GM23338 (cell line): ENCODE results near the gene IL17REL. TPM values are rescaled to one million over a fixed set of nuclear protein-coding genes. Genes with fewer than 3 reads are reported as not detected.
A peak's percentile ranks its signal among the peaks of the same experiment; 100 is the strongest.
"Not testable (repeated sequence)": the region's sequence is repeated elsewhere in the genome, so short reads cannot be mapped to it uniquely, and the experiment has no call there.

Experiments used
- ATAC-seq: fragments of 200-7000 bp; cut with Tn5 transposase; 3 replicates; pipeline ENCODE4 v1.9.1; 2020
- DNase-seq: peaks from one replicate; pipeline ENCODE4 v3.0.0-alpha.2; 2015; ENCODE audit warnings: low spot score
- H2AFZ ChIP-seq: fragments of 200-600 bp; sonication (generic); 2 replicates; pipeline ENCODE4 v1.8.0; 2016; ENCODE audit warnings: antibody characterized with exemption, mild to moderate bottlenecking, moderate library complexity
- H3F3A ChIP-seq: fragments of 200-600 bp; sonication (generic); replicated peaks from 2 replicates; pipeline ENCODE4 v1.8.0; 2017; ENCODE audit warnings: antibody characterized with exemption, mixed run types, low read depth
- H3K27ac ChIP-seq: fragments of 200-600 bp; sonication (generic); 2 replicates; pipeline ENCODE4 v1.6.1; 2016; ENCODE audit warnings: low read depth
- H3K27me3 ChIP-seq: fragments of 200-600 bp; sonication (generic); 2 replicates; pipeline ENCODE4 v1.8.0; 2016; ENCODE audit warnings: mild to moderate bottlenecking, mixed run types, moderate library complexity; ENCODE audit not compliant: insufficient read depth
- H3K36me3 ChIP-seq: fragments of 200-600 bp; sonication (generic); 2 replicates; pipeline ENCODE4 v1.8.0; 2016; ENCODE audit warnings: mild to moderate bottlenecking; ENCODE audit not compliant: insufficient read depth
- H3K4me1 ChIP-seq: fragments of 200-600 bp; sonication (generic); 2 replicates; pipeline ENCODE4 v1.8.0; 2016; ENCODE audit warnings: mild to moderate bottlenecking, moderate library complexity; ENCODE audit not compliant: insufficient read depth
- H3K4me2 ChIP-seq: fragments of 200-600 bp; sonication (generic); 2 replicates; pipeline ENCODE4 v1.7.1; 2017; ENCODE audit warnings: mixed run types
- H3K4me3 ChIP-seq: fragments of 200-600 bp; sonication (generic); 2 replicates; pipeline ENCODE4 v1.6.1; 2016; ENCODE audit warnings: mixed run types
- H3K79me2 ChIP-seq: fragments of 200-600 bp; sonication (generic); replicated peaks from 2 replicates; pipeline ENCODE4 v1.8.0; 2017; ENCODE audit warnings: mild to moderate bottlenecking; ENCODE audit not compliant: insufficient read depth
- H3K9me2 ChIP-seq: fragments of 200-600 bp; sonication (generic); 2 replicates; pipeline ENCODE4 v1.8.0; 2017; ENCODE audit not compliant: insufficient read depth
- H4K20me1 ChIP-seq: fragments of 200-600 bp; sonication (generic); replicated peaks from 2 replicates; pipeline ENCODE4 v1.8.0; 2017; ENCODE audit warnings: mild to moderate bottlenecking; ENCODE audit not compliant: insufficient read depth
- H3K27ac Mint-ChIP-seq: 2 replicates; pipeline ENCODE4 v1.8.0; 2020; ENCODE audit warnings: inconsistent platforms, mild to moderate bottlenecking, moderate library complexity, mixed read lengths
- H3K27me3 Mint-ChIP-seq: 3 replicates; pipeline ENCODE4 v1.8.0; 2022; ENCODE audit warnings: low read depth, mild to moderate bottlenecking, moderate library complexity, mixed read lengths, inconsistent platforms; ENCODE audit not compliant: insufficient read depth, poor library complexity
- H3K36me3 Mint-ChIP-seq: 3 replicates; pipeline ENCODE4 v1.8.0; 2021; ENCODE audit warnings: low read depth, mild to moderate bottlenecking, inconsistent platforms, moderate library complexity, mixed read lengths
- H3K4me1 Mint-ChIP-seq: 3 replicates; pipeline ENCODE4 v1.8.0; 2020; ENCODE audit warnings: mild to moderate bottlenecking, inconsistent platforms, mixed read lengths
- H3K4me3 Mint-ChIP-seq: 3 replicates; pipeline ENCODE4 v1.8.0; 2021; ENCODE audit warnings: moderate library complexity, mild to moderate bottlenecking, inconsistent platforms, mixed read lengths
- H3K9me3 Mint-ChIP-seq: 3 replicates; pipeline ENCODE4 v1.8.0; 2020; ENCODE audit warnings: moderate library complexity, mild to moderate bottlenecking, inconsistent platforms, mixed read lengths
- JUNB ChIP-seq: IDR thresholded peaks from one replicate; pipeline ENCODE4 v1.6.1; 2016; ENCODE audit warnings: antibody characterized with exemption; ENCODE audit not compliant: unreplicated experiment
- polyA plus RNA-seq: library from polyadenylated mRNA; unstranded; fragments of >200 nt; fragmentation: Nextera tagmentation; extraction: Ambion mirVana; gene quantifications from 2 replicates; pipeline ENCODE4 v1.2.1, GENCODE V29; 2016
- total RNA-seq: library from RNA; depleted of rRNA; stranded (reverse); fragments of >200 nt; shearing (Covaris generic); gene quantifications from 2 replicates; pipeline ENCODE4 v1.2.3, GENCODE V29; 2014
- TF ChIP-seq, protein P1 (sequence below): fragments of 250-450 bp; sonication (Bioruptor Pico); IDR thresholded peaks from 2 replicates; pipeline ENCODE4 v1.5.0; 2020; ENCODE audit warnings: mild to moderate bottlenecking, moderate library complexity
- TF ChIP-seq, protein P2 (sequence below): IDR thresholded peaks from one replicate; pipeline ENCODE4 v1.6.1; 2018; ENCODE audit warnings: antibody characterized with exemption; ENCODE audit not compliant: unreplicated experiment
- TF ChIP-seq, protein P3 (sequence below), 2 experiments: fragments of 200-600 bp in 1 of 2; sonication (generic) in 1 of 2; conservative IDR thresholded peaks; 2 replicates each; pipeline versions ENCODE4 v1.5.1 to v1.6.1; 2016 to 2017; ENCODE audit warnings: antibody characterized with exemption in 2 of 2, low read depth in 2 of 2, mild to moderate bottlenecking in 2 of 2, moderate library complexity in 1 of 2

The IL17REL gene
- total and polyA plus RNA-seq, 2 experiments from 2014 or later = 0.31 TPM; not detected in 1

DNA sequence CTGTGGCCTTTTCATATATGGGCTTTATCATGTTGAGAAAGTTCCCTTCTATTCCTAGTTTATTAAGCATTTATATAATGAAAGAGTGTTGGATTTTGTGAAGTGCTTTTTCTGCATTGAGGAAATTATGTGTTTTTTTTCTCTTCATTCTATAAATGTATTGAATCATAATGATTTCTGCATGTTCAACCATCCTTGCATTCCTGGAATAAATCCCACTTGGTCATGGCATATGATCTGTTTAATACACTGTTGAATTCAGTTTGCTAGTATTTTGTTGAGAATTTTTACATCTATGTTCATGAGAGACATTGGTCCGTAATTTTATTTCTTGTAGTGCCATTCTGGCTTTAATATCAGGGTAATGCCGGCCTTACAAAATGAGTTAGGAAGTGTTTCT is 26.2 kb downstream of the IL17REL start (continued):
- TF ChIP-seq, protein P1, sequence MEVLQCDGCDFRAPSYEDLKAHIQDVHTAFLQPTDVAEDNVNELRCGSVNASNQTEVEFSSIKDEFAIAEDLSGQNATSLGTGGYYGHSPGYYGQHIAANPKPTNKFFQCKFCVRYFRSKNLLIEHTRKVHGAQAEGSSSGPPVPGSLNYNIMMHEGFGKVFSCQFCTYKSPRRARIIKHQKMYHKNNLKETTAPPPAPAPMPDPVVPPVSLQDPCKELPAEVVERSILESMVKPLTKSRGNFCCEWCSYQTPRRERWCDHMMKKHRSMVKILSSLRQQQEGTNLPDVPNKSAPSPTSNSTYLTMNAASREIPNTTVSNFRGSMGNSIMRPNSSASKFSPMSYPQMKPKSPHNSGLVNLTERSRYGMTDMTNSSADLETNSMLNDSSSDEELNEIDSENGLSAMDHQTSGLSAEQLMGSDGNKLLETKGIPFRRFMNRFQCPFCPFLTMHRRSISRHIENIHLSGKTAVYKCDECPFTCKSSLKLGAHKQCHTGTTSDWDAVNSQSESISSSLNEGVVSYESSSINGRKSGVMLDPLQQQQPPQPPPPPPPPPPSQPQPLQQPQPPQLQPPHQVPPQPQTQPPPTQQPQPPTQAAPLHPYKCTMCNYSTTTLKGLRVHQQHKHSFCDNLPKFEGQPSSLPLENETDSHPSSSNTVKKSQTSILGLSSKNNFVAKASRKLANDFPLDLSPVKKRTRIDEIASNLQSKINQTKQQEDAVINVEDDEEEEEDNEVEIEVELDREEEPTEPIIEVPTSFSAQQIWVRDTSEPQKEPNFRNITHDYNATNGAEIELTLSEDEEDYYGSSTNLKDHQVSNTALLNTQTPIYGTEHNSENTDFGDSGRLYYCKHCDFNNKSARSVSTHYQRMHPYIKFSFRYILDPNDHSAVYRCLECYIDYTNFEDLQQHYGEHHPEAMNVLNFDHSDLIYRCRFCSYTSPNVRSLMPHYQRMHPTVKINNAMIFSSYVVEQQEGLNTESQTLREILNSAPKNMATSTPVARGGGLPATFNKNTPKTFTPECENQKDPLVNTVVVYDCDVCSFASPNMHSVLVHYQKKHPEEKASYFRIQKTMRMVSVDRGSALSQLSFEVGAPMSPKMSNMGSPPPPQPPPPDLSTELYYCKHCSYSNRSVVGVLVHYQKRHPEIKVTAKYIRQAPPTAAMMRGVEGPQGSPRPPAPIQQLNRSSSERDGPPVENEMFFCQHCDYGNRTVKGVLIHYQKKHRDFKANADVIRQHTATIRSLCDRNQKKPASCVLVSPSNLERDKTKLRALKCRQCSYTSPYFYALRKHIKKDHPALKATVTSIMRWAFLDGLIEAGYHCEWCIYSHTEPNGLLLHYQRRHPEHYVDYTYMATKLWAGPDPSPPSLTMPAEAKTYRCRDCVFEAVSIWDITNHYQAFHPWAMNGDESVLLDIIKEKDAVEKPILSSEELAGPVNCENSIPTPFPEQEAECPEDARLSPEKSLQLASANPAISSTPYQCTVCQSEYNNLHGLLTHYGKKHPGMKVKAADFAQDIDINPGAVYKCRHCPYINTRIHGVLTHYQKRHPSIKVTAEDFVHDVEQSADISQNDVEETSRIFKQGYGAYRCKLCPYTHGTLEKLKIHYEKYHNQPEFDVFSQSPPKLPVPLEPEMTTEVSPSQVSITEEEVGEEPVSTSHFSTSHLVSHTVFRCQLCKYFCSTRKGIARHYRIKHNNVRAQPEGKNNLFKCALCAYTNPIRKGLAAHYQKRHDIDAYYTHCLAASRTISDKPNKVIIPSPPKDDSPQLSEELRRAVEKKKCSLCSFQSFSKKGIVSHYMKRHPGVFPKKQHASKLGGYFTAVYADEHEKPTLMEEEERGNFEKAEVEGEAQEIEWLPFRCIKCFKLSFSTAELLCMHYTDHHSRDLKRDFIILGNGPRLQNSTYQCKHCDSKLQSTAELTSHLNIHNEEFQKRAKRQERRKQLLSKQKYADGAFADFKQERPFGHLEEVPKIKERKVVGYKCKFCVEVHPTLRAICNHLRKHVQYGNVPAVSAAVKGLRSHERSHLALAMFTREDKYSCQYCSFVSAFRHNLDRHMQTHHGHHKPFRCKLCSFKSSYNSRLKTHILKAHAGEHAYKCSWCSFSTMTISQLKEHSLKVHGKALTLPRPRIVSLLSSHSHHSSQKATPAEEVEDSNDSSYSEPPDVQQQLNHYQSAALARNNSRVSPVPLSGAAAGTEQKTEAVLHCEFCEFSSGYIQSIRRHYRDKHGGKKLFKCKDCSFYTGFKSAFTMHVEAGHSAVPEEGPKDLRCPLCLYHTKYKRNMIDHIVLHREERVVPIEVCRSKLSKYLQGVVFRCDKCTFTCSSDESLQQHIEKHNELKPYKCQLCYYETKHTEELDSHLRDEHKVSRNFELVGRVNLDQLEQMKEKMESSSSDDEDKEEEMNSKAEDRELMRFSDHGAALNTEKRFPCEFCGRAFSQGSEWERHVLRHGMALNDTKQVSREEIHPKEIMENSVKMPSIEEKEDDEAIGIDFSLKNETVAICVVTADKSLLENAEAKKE = no peak
- TF ChIP-seq JUNB = no peak

DNA sequence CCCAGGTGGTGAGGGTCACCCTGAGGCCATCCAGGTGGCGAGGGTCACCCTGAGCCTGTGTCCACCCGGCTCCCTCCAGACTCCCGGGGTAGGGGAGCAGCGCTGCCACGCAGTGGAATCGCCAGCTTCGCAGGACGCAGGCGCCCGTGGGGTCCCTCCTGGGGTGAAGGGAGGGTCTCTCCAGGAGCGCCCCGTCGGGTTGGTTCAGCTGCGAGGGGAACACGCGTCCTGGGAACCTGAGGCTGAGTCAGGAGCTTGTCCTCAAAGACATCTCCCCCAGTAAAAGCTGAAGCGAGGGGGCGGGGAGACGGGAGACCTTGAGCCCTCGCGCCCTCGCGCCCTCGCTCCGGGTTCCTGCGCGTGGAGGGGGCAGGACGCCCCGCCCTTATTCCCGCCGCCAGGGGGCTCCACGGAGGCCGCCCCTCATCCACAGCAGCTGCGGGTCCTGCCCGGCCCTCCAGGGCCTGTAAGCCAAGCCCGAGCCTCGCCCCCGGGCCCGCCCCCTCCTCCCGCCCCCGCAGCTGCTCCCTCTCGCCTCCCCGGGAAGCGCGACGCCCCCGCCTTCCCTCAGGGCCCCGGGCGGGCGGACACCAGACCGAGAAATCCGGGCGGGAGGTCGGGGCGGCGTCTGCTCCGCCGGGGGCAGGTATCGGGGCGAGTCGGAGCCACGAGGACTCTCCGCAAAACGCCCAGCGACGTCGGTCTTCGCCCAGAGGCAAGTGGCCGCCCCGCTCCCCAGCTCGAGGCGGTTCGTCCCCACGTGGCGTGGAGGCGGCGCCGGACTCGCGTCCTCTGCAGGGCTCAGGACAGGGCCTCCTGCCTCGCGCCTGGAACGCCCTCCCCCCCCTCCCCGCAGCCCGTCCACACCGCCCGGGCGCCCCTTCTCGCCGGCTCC is 29.2 kb downstream of the IL17REL start:
- Histone ChIP-seq H3K4me2 (peak overlapping the region; percentile 69; the same call in 1 of the 2 replicates), H3K27me3 (peaks cover 40% of the 10 kb centered on the region), H2AFZ (0 out of 2 replicates have a peak overlapping the region, but pooled peaks have one; percentile 18), H3K4me3 (peak overlapping the region; percentile 45; the same call in 1 of the 2 replicates), H3K79me2 (no peaks in the 10 kb centered on the region), H3F3A (no peaks in the 10 kb centered on the region; the same call in 1 of the 2 replicates), H3K4me1 (no peaks in the 10 kb centered on the region), H4K20me1 (no peaks in the 10 kb centered on the region), H3K36me3 (no peaks in the 10 kb centered on the region), H3K9me2 (no peaks in the 10 kb centered on the region), H3K27ac (no peak overlapping the region)
- peaks cover 2% of the 10 kb centered on the region; the same call in 1 of the 3 replicates for H3K4me1 Mint-ChIP-seq
- H3K27ac Mint-ChIP-seq = no peak overlapping the region
- H3K4me3 Mint-ChIP-seq = no peak overlapping the region
- TF ChIP-seq, protein P2, sequence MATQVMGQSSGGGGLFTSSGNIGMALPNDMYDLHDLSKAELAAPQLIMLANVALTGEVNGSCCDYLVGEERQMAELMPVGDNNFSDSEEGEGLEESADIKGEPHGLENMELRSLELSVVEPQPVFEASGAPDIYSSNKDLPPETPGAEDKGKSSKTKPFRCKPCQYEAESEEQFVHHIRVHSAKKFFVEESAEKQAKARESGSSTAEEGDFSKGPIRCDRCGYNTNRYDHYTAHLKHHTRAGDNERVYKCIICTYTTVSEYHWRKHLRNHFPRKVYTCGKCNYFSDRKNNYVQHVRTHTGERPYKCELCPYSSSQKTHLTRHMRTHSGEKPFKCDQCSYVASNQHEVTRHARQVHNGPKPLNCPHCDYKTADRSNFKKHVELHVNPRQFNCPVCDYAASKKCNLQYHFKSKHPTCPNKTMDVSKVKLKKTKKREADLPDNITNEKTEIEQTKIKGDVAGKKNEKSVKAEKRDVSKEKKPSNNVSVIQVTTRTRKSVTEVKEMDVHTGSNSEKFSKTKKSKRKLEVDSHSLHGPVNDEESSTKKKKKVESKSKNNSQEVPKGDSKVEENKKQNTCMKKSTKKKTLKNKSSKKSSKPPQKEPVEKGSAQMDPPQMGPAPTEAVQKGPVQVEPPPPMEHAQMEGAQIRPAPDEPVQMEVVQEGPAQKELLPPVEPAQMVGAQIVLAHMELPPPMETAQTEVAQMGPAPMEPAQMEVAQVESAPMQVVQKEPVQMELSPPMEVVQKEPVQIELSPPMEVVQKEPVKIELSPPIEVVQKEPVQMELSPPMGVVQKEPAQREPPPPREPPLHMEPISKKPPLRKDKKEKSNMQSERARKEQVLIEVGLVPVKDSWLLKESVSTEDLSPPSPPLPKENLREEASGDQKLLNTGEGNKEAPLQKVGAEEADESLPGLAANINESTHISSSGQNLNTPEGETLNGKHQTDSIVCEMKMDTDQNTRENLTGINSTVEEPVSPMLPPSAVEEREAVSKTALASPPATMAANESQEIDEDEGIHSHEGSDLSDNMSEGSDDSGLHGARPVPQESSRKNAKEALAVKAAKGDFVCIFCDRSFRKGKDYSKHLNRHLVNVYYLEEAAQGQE = no peak
- TF ChIP-seq, protein P3, sequence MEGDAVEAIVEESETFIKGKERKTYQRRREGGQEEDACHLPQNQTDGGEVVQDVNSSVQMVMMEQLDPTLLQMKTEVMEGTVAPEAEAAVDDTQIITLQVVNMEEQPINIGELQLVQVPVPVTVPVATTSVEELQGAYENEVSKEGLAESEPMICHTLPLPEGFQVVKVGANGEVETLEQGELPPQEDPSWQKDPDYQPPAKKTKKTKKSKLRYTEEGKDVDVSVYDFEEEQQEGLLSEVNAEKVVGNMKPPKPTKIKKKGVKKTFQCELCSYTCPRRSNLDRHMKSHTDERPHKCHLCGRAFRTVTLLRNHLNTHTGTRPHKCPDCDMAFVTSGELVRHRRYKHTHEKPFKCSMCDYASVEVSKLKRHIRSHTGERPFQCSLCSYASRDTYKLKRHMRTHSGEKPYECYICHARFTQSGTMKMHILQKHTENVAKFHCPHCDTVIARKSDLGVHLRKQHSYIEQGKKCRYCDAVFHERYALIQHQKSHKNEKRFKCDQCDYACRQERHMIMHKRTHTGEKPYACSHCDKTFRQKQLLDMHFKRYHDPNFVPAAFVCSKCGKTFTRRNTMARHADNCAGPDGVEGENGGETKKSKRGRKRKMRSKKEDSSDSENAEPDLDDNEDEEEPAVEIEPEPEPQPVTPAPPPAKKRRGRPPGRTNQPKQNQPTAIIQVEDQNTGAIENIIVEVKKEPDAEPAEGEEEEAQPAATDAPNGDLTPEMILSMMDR (conservative IDR thresholded peaks at IDR 0.05; ENCODE audit: low read depth in 2 of 2) = peak; percentile 46 to 66
- ATAC-seq = peak; percentile 93
- peak; percentile 65 for DNase-seq
- peaks cover 8% of the 10 kb centered on the region for H3K27me3 Mint-ChIP-seq
- H3K36me3 Mint-ChIP-seq = peaks cover 7% of the 10 kb centered on the region
- H3K9me3 Mint-ChIP-seq = peaks cover 14% of the 10 kb centered on the region

DNA sequence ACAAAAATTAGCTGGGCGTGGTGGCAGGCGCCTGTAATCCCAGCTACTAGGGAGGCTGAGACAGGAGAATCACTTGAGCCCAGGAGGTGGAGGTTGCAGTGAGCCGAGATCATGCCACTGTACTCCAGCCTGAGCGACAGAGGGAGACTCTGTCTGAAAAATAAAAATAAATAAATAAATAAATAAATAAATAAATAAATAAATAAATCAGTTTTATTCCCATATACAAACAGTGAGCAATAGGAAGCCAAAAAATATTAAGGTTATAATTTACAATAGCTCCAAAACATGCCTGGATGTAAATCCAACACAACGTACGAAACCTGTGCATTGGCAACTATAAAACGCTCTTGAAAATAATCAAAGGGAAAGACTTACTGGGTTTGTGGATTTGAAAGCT is 30.8 kb downstream of the IL17REL start:
- not testable (repeated sequence) for H3K4me1 Mint-ChIP-seq, H3K36me3 Mint-ChIP-seq, H3K4me3 Mint-ChIP-seq, H3K36me3 ChIP-seq, H4K20me1 ChIP-seq, H3K4me3 ChIP-seq, DNase-seq, H3K27ac ChIP-seq, H3K79me2 ChIP-seq, H3K9me2 ChIP-seq, H3K4me1 ChIP-seq, ATAC-seq, H3K27ac Mint-ChIP-seq, H2AFZ ChIP-seq, H3F3A ChIP-seq, H3K4me2 ChIP-seq, H3K27me3 Mint-ChIP-seq
- peaks cover 13% of the 10 kb centered on the region for H3K9me3 Mint-ChIP-seq
- H3K27me3 ChIP-seq = peaks cover 40% of the 10 kb centered on the region
